ENCODE results near the gene HRAS. TPM values are rescaled to one million over a fixed set of nuclear protein-coding genes. Genes with fewer than 3 reads are reported as not detected.

HRAS gene
- polyA plus RNA-seq, 3 donors, result 39.3 to 52.1 (median 50.3) TPM

DNA sequence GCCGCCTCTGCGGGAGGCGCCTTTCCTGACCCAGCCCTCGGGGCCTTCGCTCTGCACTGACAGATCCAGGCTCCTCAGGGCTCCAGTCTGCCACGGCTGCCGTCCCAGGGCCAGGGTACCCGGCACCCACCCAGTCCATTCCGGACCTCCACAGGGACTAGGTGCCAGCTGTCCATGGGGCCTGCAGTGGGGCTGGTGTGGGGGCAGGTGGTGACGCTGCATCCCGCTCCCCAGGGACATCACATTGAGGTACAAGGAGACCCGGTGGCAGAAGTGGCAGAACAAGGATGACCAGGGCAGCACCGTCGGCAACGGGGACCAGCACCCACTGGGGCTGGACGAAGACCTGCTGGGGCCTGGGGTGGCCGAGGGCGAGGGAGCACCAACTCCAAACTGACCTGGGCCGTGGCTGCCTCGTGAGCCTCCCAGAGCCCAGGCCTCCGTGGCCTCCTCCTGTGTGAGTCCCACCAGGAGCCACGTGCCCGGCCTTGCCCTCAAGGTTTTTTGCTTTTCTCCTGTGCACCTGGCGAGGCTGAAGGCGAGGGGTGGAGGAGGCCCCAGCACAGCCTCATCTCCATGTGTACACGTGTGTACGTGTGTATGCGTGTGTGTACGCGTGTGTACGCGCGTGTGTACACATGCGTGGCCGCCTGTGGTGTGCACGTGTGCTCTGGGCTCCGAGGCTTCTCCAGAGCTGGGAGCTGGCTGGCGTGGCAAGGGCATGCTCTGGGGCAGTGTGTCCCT, 45.0 kb downstream of the HRAS start:
- DNase-seq (ENCODE audit: extremely low read depth in 1 of 11, low read depth in 9 of 11, low spot score in 4 of 11), result no peak

DNA sequence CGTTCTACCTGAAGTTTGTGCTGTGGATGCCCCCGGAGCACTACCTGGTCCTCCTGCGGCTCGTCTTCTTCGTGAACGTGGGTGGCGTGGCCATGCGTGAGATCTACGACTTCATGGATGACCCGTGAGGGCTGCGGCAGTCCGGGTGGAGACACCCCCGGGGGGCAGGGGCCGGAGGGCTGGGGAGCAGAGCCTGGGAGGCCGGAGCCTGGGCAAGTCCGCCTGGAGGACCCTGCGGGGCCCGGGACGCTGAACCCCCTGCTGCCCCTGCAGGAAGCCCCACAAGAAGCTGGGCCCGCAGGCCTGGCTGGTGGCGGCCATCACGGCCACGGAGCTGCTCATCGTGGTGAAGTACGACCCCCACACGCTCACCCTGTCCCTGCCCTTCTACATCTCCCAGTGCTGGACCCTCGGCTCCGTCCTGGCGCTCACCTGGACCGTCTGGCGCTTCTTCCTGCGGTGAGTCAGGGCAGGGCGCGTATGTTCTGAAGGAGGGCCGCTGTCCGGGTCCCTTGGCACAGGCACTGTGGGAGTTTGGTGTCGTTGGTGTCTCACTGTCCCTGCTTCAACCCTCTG, 45.7 kb downstream of the HRAS start:
- DNase-seq (ENCODE audit: extremely low read depth in 1 of 11, low read depth in 9 of 11, low spot score in 4 of 11), result no peak

DNA sequence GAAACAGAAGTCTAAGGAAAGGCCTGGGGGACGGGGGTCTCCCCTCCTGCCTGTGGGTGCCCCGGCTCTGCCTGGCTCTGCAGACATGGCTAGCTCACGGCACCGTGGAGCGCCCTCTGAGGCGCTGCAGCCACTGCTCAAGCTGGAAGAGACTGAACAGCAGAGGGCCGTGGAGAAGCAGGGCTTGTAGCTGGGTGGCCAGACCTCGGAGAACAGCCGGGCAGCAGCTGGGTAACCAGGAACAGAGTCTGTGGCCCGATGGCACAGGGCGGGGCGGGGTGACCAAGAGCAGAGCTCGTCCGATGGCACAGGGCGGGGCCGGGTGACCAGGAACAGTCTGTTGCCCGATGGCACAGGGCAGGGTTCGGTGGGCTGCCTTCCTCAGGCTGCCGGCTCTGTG, 46.4 kb downstream of the HRAS start:
- DNase-seq (ENCODE audit: extremely low read depth in 1 of 11, low read depth in 9 of 11, low spot score in 4 of 11), result no peak

DNA sequence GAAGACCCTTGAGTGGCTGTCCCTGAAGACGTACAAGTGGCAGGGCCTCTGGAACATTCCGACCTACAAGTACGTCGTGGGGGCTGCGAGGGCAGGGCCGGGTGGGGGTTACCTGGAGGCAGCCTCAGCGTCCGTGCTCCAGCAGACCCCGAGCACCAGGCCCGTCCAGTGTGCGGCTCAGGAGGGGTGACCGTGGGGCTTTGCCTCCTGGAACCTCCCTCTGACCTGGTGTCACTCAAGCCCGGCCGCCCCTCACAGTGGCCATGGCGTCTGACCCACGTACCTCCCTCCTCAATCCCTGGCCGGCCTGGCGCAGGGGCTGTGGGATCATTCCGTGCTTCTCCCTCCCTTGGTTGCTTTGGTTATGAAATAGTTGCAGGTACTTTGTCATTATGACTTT, 46.8 kb downstream of the HRAS start:
- no peak for DNase-seq (ENCODE audit: extremely low read depth in 1 of 11, low read depth in 9 of 11, low spot score in 4 of 11)

DNA sequence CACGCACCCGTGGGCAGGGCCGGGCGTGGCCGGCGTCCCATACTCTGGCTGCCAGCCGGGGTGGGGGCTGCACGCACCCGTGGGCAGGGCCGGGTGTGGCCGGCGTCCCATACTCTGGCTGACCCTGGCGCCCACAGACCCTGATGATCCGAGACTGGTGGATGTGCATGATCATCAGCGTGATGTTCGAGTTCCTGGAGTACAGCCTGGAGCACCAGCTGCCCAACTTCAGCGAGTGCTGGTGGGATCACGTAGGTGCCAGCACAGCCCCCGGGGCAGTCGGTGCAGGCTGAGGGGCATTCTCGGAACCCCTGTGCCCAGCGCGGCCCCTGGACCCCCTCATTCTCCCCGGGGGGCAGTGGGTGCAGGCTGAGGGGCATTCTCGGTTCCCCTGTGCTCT, 47.3 kb downstream of the HRAS start:
- no peak for DNase-seq (ENCODE audit: extremely low read depth in 1 of 11, low read depth in 9 of 11, low spot score in 4 of 11)

DNA sequence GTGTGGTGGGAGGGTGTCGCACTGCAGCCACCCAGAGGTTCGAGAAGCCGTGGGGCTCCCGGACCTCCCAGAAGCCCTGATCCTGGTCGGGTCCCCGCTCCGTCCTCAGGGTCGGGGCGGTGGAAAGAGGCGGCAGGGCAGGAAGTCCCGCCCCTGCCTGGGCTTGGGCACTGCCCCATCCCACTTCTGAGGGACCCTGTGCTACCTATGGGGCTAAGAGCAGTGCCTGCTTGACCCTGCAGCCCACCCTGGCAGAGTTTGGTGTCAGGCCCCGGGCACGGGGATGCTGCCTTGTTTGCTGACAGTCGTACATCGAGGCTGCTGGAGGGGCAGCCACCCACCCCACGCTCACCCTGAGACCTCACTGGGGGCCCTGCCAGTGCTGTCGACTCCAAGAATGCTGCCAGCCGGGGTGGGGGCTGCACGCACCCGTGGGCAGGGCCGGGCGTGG, 47.8 kb downstream of the HRAS start:
- no peak for DNase-seq (ENCODE audit: extremely low read depth in 1 of 11, low read depth in 9 of 11, low spot score in 4 of 11)

DNA sequence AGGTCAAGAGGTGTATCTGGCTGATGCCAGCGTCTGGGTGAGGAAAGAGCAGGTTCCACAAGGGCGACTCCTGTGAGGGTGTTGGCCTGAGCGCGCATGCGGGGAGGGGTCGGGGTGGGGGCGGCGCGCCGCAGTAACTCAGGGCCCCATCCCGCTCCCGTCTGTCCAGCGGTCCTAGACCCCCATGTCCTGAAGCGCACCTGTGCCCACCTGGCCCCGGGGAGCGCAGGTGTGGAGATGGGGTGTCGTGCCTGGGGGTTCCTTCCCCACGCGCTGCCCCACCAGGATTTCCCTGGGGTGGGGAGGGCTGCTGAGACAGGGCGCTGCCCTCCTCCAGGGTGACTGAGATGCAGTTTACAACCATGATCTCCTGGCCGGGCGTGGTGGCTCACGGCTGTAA, 49.2 kb downstream of the HRAS start:
- no peak for DNase-seq (ENCODE audit: extremely low read depth in 1 of 11, low read depth in 9 of 11, low spot score in 4 of 11)

DNA sequence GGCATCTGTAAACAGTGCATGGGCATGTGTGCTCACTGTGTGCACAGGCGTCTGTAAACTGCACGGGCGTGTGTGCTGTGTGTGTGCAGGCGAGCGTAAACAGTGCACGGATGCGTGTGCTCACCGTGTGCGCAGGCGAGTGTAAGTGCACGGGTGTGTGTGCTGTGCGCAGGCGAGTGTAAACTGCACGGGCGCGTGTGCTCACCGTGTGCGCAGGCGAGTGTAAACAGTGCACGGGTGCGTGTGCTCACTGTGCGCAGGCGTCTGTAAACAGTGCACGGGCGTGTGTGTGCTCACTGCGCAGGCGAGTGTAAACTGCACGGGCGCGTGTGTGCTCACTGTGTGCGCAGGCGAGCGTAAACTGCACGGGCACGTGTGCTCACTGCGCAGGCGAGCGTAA, 50.8 kb downstream of the HRAS start:
- no peak for DNase-seq (ENCODE audit: extremely low read depth in 1 of 11, low read depth in 9 of 11, low spot score in 4 of 11)

Other genes with a start within 250 kb of the HRAS start
- 10 to 100 TPM; 10.9 to 52.6 (median 29.2) TPM for gene PGGHG, start 246.4 kb downstream of the HRAS start, polyA plus RNA-seq (ENCODE audit: insufficient read length in 3 of 3)
- under 1 TPM in 2 of 3 donors, not detected in 1; 0.19 to 0.36 TPM for gene IFITM5, start 236.1 kb downstream of the HRAS start, polyA plus RNA-seq (ENCODE audit: insufficient read length in 3 of 3)
- 100 to 1,000 TPM; 176 to 248 (median 216) TPM for gene IFITM2, start 227.8 kb downstream of the HRAS start, polyA plus RNA-seq (ENCODE audit: insufficient read length in 3 of 3)
- 10 to 100 TPM; 36.7 to 47.9 (median 42.5) TPM for gene IFITM1, start 221.5 kb downstream of the HRAS start, polyA plus RNA-seq (ENCODE audit: insufficient read length in 3 of 3)
- 100 to 1,000 TPM; 323 to 370 (median 359) TPM for gene IFITM3, start 214.7 kb downstream of the HRAS start, polyA plus RNA-seq (ENCODE audit: insufficient read length in 3 of 3)
- 10 to 100 TPM; 64.8 to 99.5 (median 72.8) TPM for gene B4GALNT4, start 166.1 kb downstream of the HRAS start, polyA plus RNA-seq (ENCODE audit: insufficient read length in 3 of 3)
- 1 to 10 TPM; 3.4 to 5.1 (median 4.6) TPM for gene PKP3, start 141.4 kb downstream of the HRAS start, polyA plus RNA-seq (ENCODE audit: insufficient read length in 3 of 3)
- gene SIGIRR, start 120.6 kb downstream of the HRAS start, polyA plus RNA-seq (ENCODE audit: insufficient read length in 3 of 3), result 10 to 100 TPM; 31.7 to 58.1 (median 56.9) TPM
- 10 to 100 TPM in 2 of 3 donors, 1 to 10 TPM in 1; 9.2 to 18.1 (median 10.3) TPM for gene ANO9, start 93.6 kb downstream of the HRAS start, polyA plus RNA-seq (ENCODE audit: insufficient read length in 3 of 3)
- gene PTDSS2, start 85.3 kb downstream of the HRAS start, polyA plus RNA-seq (ENCODE audit: insufficient read length in 3 of 3), result 10 to 100 TPM; 30.6 to 40.8 (median 35.9) TPM
- gene RNH1, start 28.3 kb downstream of the HRAS start, polyA plus RNA-seq (ENCODE audit: insufficient read length in 3 of 3), result 10 to 100 TPM; 67.3 to 98.3 (median 98.2) TPM
- 1 to 10 TPM; 2.9 to 6.0 (median 4.3) TPM for gene LRRC56, start 2.0 kb upstream of the HRAS start, polyA plus RNA-seq (ENCODE audit: insufficient read length in 3 of 3)
- gene LMNTD2, start 25.2 kb upstream of the HRAS start, polyA plus RNA-seq (ENCODE audit: insufficient read length in 3 of 3), result 1 to 10 TPM; 3.3 to 5.7 (median 4.9) TPM
- gene RASSF7, start 25.4 kb upstream of the HRAS start, polyA plus RNA-seq (ENCODE audit: insufficient read length in 3 of 3), result 10 to 100 TPM; 28.2 to 63.4 (median 54.4) TPM
- 10 to 100 TPM; 18.6 to 27.7 (median 27.0) TPM for gene PHRF1, start 40.9 kb upstream of the HRAS start, polyA plus RNA-seq (ENCODE audit: insufficient read length in 3 of 3)
- 10 to 100 TPM in 2 of 3 donors, 1 to 10 TPM in 1; 6.4 to 12.8 (median 10.1) TPM for gene IRF7, start 80.4 kb upstream of the HRAS start, polyA plus RNA-seq (ENCODE audit: insufficient read length in 3 of 3)
- 10 to 100 TPM; 40.3 to 65.3 (median 40.7) TPM for gene CDHR5, start 89.4 kb upstream of the HRAS start, polyA plus RNA-seq (ENCODE audit: insufficient read length in 3 of 3)
- gene SCT, start 91.6 kb upstream of the HRAS start, polyA plus RNA-seq (ENCODE audit: insufficient read length in 3 of 3), result 1 to 10 TPM in 2 of 3 donors, under 1 TPM in 1; 0.93 to 2.8 (median 2.0) TPM
- gene DRD4, start 101.7 kb upstream of the HRAS start, polyA plus RNA-seq (ENCODE audit: insufficient read length in 3 of 3), result 1 to 10 TPM; 2.0 to 7.5 (median 4.0) TPM
- gene DEAF1, start 159.6 kb upstream of the HRAS start, polyA plus RNA-seq (ENCODE audit: insufficient read length in 3 of 3), result 10 to 100 TPM; 44.0 to 58.7 (median 57.1) TPM
- 10 to 100 TPM; 40.4 to 66.1 (median 43.3) TPM for gene TMEM80, start 160.2 kb upstream of the HRAS start, polyA plus RNA-seq (ENCODE audit: insufficient read length in 3 of 3)
- 100 to 1,000 TPM; 103 to 181 (median 129) TPM for gene EPS8L2, start 170.7 kb upstream of the HRAS start, polyA plus RNA-seq (ENCODE audit: insufficient read length in 3 of 3)
- gene TALDO1, start 211.9 kb upstream of the HRAS start, polyA plus RNA-seq (ENCODE audit: insufficient read length in 3 of 3), result 100 to 1,000 TPM; 115 to 135 (median 130) TPM
- 100 to 1,000 TPM in 1 of 3 donors, 10 to 100 TPM in 2; 53.7 to 103 (median 88.2) TPM for gene GATD1, start 241.9 kb upstream of the HRAS start, polyA plus RNA-seq (ENCODE audit: insufficient read length in 3 of 3)